Caco-2 (cell line): ENCODE measurements around the gene FJX1. TPM values are rescaled to one million over a fixed set of nuclear protein-coding genes. Genes with fewer than 3 reads are reported as not detected.

Source experiments
- BruUV-seq: library from RNA; stranded (reverse); fragments of 400-500 nt; replicated peaks from 2 replicates; lab custom pipeline; 2021; lab: Mats Ljungman, UMichigan
- CTCF ChIA-PET: fragments of 300-600 bp; sonication (Branson Sonifier 250); formaldehyde crosslinking; loops from one replicate; lab custom pipeline; 2022; ENCODE audit warnings: antibody characterized with exemption; lab: Charles Lee
- POLR2A ChIA-PET: fragments of 300-600 bp; sonication (Branson Sonifier 250); formaldehyde crosslinking; loops from one replicate; lab custom pipeline; 2022; ENCODE audit warnings: antibody characterized with exemption; lab: Charles Lee
- DNase-seq, 2 experiments: peaks; one replicate each; pipeline versions ENCODE4 v3.0.0 to v3.0.0-alpha.2; 2020 to 2022
- H3K27me3 ChIP-seq: replicated peaks from 2 replicates; pipeline ENCODE4 v1.6.0; 2011; ENCODE audit warnings: low read length; ENCODE audit not compliant: control insufficient read depth, insufficient read depth
- H3K36me3 ChIP-seq: 2 replicates; pipeline ENCODE4 v1.5.1; 2011; ENCODE audit warnings: low read length; ENCODE audit not compliant: control insufficient read depth, insufficient read depth
- H3K4me1 ChIP-seq: fragments of 250-450 bp; sonication (Bioruptor Pico); 2 replicates; pipeline ENCODE4 v1.5.1; 2020; ENCODE audit warnings: mild to moderate bottlenecking
- H3K4me3 ChIP-seq: 2 replicates; pipeline ENCODE4 v1.5.1; 2011; ENCODE audit warnings: low read depth, mild to moderate bottlenecking, control low read depth, low read length
- H3K9me3 ChIP-seq: fragments of 250-450 bp; sonication (Bioruptor Pico); 2 replicates; pipeline ENCODE4 v1.5.1; 2020; ENCODE audit warnings: mild to moderate bottlenecking, moderate library complexity
- H3K27ac Mint-ChIP-seq: one replicate; pipeline ENCODE4 v1.8.0; 2022; ENCODE audit warnings: mixed read lengths; ENCODE audit not compliant: unreplicated experiment
- H3K27me3 Mint-ChIP-seq: one replicate; pipeline ENCODE4 v1.8.0; 2022; ENCODE audit warnings: mixed read lengths; ENCODE audit not compliant: insufficient read depth, unreplicated experiment
- H3K36me3 Mint-ChIP-seq: one replicate; pipeline ENCODE4 v1.8.0; 2022; ENCODE audit warnings: mild to moderate bottlenecking, mixed read lengths; ENCODE audit not compliant: insufficient read depth, unreplicated experiment
- H3K4me1 Mint-ChIP-seq: one replicate; pipeline ENCODE4 v1.8.0; 2022; ENCODE audit warnings: low read depth, mixed read lengths; ENCODE audit not compliant: unreplicated experiment
- H3K4me3 Mint-ChIP-seq: one replicate; pipeline ENCODE4 v1.8.0; 2022; ENCODE audit warnings: mild to moderate bottlenecking, moderate library complexity, mixed read lengths; ENCODE audit not compliant: unreplicated experiment
- H3K9me3 Mint-ChIP-seq: one replicate; pipeline ENCODE4 v1.8.0; 2022; ENCODE audit warnings: mixed read lengths; ENCODE audit not compliant: unreplicated experiment
- intact Hi-C: fragments of 100-400 bp; cut with micrococcal nuclease; formaldehyde crosslinking; loops from one replicate; pipeline ENCODE4 v1.10.0; 2022; ENCODE audit not compliant: unreplicated experiment
- total RNA-seq: library from RNA; stranded (reverse); gene quantifications from 2 replicates; pipeline ENCODE4 v1.2.3, GENCODE V29; 2022
- TF ChIP-seq, protein P1 (sequence below), 2 experiments: fragments of 200-600 bp in 1 of 2; IDR thresholded peaks; 1 replicate in 1 of 2; 2 replicates in 1 of 2; pipeline versions ENCODE4 v1.5.1 to v1.8.0; 2011 to 2022; ENCODE audit warnings: antibody characterized with exemption in 1 of 2, control low read depth in 1 of 2, inconsistent platforms in 1 of 2, low read depth in 1 of 2, low read length in 1 of 2, mild to moderate bottlenecking in 1 of 2, moderate library complexity in 1 of 2; ENCODE audit not compliant: insufficient read depth in 1 of 2, severe bottlenecking in 1 of 2, unreplicated experiment in 1 of 2

The FJX1 gene
- total RNA-seq, 1 experiment from 2014 or later = 14.4 TPM

DNA sequence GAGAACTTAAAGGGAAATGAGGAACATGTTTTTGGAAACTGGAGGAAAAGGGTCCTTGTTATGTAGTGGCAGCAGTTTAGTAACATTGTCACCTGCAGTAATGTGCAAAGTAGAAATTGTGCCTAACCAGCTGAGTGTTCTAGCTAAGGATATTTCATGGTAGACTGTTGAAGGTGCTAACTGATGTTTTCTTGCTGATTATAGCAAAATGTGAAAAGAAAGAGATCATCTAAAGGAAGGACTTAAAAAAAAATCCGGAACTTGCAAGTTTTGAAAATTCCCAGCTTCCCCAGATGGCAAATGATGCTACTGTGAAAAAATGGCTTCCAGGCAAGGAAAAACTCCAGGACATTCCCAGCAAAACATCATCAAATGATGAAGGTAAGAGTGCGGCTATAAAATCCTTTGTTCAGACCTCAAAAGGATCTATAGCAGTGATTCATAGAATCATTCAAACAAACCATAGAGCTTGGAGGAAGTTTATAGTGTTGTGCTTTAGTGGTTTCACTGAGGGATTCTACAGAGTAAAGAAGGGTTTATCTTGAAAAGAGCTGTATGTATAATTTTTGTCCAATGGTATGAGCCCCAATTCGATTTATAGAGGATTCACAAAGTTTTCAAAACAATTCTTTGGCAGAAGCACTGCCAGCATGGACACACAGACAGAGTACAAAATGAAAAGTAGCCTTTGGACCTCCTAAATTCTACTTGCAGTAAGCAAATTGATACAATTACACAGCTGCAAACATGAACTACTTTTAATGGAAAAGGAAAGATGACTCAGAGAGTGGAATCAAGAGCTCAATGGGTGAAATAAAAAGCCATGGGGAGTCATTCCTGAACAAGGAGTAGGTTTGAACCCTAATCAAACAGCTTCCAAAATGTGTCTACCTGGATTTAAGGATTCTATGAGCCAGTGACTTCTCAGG is 40.0 kb downstream of the FJX1 start:
- POLR2A ChIA-PET = no interaction called here
- H3K27me3 Mint-ChIP-seq = no peaks in the 10 kb centered on the region
- no TSS peak for BruUV-seq

DNA sequence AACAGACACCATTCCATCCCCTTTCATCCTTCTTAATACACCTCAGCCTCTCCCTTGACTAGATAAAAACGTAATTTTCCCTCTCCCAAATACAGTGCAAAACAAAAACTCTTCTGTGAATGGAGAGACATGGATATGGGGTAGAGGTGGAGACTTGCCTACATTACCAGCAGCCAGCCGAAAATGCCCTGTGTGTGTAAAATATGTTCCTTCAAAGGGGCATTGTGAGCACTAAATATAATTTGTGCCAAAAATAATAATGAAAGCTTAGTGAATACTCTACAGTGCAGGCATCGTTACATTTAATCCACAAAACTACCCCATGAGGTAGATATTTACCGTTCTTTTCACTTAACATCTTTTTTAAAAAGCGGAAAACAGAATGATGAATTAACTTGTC is 43.3 kb downstream of the FJX1 start:
- H3K36me3 ChIP-seq = no peaks in the 10 kb centered on the region
- intact Hi-C loops = no loop called here
- H3K4me3 ChIP-seq = peak overlapping the region; percentile 76
- Mint-ChIP-seq H3K4me3 (peak overlapping the region; percentile 93), H3K27me3 (no peaks in the 10 kb centered on the region), H3K4me1 (peaks cover 12% of the 10 kb centered on the region), H3K9me3 (peaks cover 18% of the 10 kb centered on the region), H3K36me3 (peaks cover 24% of the 10 kb centered on the region), H3K27ac (no peak overlapping the region)
- no peak for DNase-seq
- no peaks in the 10 kb centered on the region for H3K27me3 ChIP-seq
- POLR2A ChIA-PET = interaction anchor here (0.7 kb wide), 1 partner anchor 21 kb away, joined by 3 read pairs; no protein-coding TSS in a partner anchor
- no TSS peak for BruUV-seq
- H3K4me1 ChIP-seq = peaks cover 9% of the 10 kb centered on the region; the same call in 1 of the 2 replicates
- CTCF ChIA-PET = no interaction called here
- TF ChIP-seq, protein P1, sequence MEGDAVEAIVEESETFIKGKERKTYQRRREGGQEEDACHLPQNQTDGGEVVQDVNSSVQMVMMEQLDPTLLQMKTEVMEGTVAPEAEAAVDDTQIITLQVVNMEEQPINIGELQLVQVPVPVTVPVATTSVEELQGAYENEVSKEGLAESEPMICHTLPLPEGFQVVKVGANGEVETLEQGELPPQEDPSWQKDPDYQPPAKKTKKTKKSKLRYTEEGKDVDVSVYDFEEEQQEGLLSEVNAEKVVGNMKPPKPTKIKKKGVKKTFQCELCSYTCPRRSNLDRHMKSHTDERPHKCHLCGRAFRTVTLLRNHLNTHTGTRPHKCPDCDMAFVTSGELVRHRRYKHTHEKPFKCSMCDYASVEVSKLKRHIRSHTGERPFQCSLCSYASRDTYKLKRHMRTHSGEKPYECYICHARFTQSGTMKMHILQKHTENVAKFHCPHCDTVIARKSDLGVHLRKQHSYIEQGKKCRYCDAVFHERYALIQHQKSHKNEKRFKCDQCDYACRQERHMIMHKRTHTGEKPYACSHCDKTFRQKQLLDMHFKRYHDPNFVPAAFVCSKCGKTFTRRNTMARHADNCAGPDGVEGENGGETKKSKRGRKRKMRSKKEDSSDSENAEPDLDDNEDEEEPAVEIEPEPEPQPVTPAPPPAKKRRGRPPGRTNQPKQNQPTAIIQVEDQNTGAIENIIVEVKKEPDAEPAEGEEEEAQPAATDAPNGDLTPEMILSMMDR (IDR thresholded peaks at IDR 0.05; ENCODE audit: insufficient read depth in 1 of 2, low read depth in 1 of 2, low read length in 1 of 2, severe bottlenecking in 1 of 2, unreplicated experiment in 1 of 2) = no peak
- no peaks in the 10 kb centered on the region; the same call in 1 of the 2 replicates for H3K9me3 ChIP-seq

More for the DNA sequence above, 40.0 kb downstream of the FJX1 start:
- Mint-ChIP-seq H3K36me3 (peaks cover 18% of the 10 kb centered on the region), H3K4me1 (no peaks in the 10 kb centered on the region), H3K4me3 (no peak overlapping the region), H3K9me3 (no peaks in the 10 kb centered on the region), H3K27ac (no peak overlapping the region)
- H3K4me3 ChIP-seq = no peak overlapping the region
- CTCF ChIA-PET = no interaction called here
- H3K36me3 ChIP-seq = no peaks in the 10 kb centered on the region
- no peaks in the 10 kb centered on the region for H3K9me3 ChIP-seq
- peaks cover 4% of the 10 kb centered on the region; the same call in 1 of the 2 replicates for H3K4me1 ChIP-seq
- no peaks in the 10 kb centered on the region for H3K27me3 ChIP-seq
- TF ChIP-seq, protein P1 (IDR thresholded peaks at IDR 0.05; ENCODE audit: insufficient read depth in 1 of 2, low read depth in 1 of 2, low read length in 1 of 2, severe bottlenecking in 1 of 2, unreplicated experiment in 1 of 2) = no peak
- intact Hi-C loops = no loop called here
- no peak for DNase-seq

DNA sequence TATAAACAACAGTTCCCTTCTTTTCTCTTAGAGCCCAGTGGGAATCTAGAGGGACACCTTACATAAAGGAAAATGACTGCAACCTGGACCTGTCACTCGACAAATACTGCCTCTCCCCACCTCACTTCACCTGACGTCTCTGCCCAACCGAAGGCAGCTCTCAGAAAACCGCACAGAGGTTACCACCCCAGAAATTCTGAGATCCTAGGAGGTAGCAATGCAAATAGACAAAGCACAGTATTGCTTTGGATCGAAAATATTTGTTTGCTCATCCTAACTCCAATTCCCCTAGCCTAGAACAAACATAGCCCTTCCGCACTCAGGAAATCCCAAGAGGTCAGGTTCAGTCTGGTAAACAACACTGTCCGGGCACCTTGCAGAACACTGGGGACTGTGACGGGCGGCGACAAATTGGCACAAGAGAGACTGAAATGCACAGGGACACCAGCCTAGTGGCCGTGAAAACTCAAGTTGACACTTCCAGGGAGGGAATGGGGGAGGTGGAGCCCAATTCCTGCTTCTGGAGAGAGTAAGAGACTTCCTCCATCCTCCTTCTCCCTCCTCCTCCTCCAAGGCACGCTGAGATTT is 43.9 kb downstream of the FJX1 start:
- Mint-ChIP-seq H3K27ac (peak overlapping the region; percentile 93), H3K9me3 (peaks cover 18% of the 10 kb centered on the region), H3K27me3 (no peaks in the 10 kb centered on the region), H3K4me1 (peaks cover 12% of the 10 kb centered on the region), H3K4me3 (peak overlapping the region; percentile 93), H3K36me3 (peaks cover 24% of the 10 kb centered on the region)
- ChIA-PET CTCF (no interaction called here), POLR2A (no interaction called here)
- no peak for DNase-seq
- Histone ChIP-seq H3K4me3 (peak overlapping the region; percentile 76), H3K4me1 (peaks cover 9% of the 10 kb centered on the region; the same call in 1 of the 2 replicates), H3K9me3 (no peaks in the 10 kb centered on the region; the same call in 1 of the 2 replicates), H3K36me3 (no peaks in the 10 kb centered on the region), H3K27me3 (no peaks in the 10 kb centered on the region)
- TF ChIP-seq, protein P1 (IDR thresholded peaks at IDR 0.05; ENCODE audit: insufficient read depth in 1 of 2, low read depth in 1 of 2, low read length in 1 of 2, severe bottlenecking in 1 of 2, unreplicated experiment in 1 of 2) = no peak
- intact Hi-C loops = loop anchor here (1.0 kb wide), 1 partner anchor 43 kb away; no protein-coding TSS in a partner anchor
- TSS peak; percentile 79 for BruUV-seq
